ENCODE results near the gene NAXD.
"Not testable (repeated sequence)": the region's sequence is repeated elsewhere in the genome, so short reads cannot be mapped to it uniquely, and the experiment has no call there.

NAXD gene

DNA sequence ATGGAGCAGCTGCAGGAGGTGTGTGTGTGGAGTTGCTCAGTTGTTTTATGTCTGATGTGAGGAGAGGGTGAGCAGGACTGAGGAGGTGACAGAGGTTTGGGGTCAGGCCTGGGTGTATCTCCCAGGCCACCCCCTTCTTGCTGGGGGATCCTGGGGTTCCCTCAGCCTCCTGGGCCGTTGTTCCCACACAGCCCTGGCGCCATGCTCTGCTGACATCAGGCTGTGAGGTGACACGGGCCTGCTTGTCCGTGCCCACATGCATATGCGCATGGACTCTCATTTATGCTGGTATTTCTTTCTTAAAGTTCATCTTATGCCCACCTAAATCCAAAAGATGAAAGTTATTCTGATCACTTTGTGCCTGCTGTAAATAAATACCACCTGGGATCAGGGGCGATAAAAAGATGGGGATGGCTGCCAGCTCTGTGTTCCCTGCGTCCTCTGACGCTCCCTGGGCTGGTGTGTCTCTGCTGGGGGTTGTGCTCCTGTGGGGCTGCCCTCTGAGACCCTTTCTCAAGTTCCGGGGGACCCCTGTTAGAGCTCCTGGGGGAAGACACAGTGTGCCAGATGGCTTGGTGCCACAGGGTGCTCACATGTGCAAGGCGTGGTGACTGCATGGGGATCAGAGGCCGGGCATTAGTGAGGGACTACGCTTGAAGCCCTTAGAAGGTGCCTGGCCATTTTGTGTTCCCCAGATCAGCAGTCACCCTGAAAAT lies 12.6 kb downstream of the NAXD start:
- DNase-seq = no peak

DNA sequence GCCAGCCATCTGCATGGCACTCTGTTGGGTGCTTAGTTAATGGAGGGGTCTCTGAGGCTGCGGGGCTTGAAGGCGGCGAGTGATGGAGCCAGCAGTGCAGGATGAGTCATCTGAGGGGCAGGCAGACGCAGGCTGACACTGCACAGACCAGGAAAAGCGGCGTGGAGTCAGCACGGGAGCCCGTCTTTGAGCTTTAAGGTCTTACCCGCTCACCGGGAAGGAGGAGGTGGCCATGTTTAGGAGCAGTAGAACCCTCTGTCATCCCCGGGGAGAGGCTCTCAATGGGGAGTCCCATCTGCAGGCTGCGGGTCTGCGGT lies 13.1 kb downstream of the NAXD start:
- no peak for DNase-seq

DNA sequence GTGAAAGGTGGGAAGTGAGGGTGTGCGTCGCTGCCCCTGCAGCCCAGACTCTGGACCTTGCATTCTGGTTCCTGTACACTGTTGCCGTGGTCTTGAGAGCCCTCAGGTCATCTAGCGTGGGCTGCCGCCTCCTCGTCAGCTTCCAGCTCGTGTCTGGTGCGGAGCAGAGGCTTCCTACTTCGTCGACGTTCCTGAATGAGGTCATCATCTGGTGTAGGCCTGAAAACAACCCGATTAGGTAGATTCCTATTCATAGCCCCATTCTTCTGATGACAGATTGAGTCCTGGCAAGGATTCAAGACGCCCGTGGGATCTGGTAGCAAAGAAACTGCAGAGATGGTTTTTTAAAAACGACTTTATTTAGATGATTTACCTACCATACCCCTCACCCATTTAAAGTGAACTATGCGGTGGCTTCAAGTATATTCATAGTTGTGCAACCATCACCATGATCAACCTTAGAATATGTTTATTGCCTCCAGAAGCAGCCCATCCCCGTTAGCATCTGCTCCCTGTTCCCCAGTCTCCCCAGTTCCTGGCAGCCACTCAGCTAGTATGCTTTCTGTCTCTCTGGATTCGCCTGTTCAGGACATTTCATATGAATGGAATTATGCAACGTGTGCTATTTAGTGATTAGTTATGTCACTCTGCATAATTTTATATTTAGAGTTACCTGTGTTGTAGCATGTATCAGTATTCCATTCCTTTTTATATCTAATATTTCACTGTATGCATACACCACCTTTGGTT lies 13.8 kb downstream of the NAXD start:
- DNase-seq = peak in 1 of 58 donors; percentile 28

DNA sequence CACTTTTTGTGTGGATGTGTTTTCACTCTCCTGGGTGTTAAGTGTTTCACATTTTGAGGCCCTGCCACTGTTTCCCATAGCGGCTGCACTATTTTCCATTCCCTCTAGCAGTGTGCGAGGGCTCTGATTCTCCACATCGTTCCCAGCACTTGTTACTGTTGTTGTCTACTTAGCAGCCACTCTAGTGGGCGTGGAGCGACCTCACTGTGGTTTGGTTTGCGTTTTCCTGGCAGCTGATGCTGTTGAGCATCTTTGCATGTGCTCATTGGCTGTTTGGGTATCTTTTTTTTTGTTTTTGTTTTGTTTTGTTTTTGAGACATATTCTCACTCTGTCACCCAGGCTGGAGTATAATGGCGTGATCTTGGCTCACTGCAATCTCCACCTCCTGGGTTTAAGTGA lies 14.4 kb downstream of the NAXD start:
- DNase-seq = no peak

DNA sequence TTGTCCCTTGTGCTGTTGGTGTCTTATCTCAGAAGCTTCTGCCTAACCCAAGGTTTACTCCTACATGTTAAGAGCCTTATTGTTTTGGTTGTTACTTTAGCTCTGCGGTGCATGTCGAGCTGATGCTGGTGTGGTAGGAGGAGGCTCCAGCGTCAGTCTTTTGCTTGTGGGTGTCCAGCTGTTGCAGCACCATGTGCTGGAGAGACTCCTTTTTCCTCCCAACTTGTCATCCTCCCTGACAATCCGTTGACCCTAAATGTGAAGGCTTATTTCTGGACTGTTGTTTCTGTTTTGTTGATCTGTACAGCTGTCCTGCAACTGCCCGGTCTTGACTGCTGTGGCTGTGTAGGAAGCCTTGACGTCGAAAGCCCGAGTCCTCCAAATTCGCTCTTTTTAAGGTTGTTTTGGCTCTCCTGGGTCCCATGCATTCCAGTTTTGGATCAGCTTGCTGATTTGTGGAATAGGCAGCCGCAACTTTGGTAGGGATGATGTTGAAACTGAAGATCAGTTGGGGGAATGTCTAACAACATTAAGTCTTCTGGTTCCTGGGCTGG lies 15.3 kb downstream of the NAXD start:
- no peak for DNase-seq

DNA sequence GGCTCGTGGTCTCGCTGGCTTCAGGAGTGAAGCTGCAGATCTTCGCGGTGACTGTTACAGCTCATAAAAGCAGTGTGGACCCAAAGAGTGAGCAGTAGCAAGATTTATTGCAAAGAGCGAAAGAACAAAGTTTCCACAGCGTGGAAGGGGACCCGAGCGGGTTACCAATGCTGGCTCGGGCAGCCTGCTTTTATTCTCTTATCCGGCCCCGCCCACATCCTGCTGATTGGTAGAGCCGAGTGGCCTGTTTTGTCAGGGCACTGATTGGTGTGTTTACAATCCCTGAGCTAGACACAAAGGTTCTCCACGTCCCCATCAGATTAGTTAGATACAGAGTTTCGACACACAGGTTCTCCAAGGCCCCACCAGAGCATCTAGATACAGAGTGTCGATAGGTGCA lies 16.9 kb downstream of the NAXD start:
- not testable (repeated sequence) for DNase-seq

DNA sequence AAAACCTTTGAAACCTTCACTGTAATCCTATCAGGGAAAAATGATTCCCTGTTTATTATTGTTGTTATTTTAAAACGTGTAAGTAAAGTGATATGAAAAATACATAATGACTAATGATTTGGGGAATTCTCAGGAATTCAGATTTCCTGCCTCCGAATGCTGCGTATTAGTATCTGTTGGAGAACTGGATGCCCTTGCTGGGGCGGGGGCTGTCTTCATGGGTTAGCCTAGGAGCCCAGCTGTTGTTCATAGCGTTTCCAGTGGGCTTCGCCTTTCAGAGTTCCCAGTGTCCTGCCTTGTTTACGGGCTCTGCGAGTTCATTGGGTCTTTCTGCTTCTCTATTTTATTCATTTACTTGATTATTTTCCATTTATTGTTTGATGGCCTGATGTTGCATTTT lies 18.4 kb downstream of the NAXD start:
- DNase-seq = no peak

DNA sequence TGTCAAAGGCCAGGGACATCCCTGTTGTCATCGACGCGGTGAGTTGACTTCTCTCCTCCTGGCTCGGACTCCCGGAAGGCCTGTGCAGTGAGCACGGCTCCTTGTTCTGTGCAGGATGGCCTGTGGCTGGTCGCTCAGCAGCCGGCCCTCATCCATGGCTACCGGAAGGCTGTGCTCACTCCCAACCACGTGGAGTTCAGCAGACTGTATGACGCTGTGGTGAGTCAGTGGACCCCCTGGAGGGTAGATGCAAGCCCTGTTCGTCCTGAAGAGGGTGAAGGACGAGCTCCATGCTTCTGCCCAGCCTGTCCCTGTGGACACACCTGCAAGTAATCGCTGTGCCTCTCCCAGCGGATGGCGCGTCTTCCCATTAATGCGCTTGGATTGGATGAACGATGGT lies 19.2 kb downstream of the NAXD start:
- no peak for DNase-seq

DNA sequence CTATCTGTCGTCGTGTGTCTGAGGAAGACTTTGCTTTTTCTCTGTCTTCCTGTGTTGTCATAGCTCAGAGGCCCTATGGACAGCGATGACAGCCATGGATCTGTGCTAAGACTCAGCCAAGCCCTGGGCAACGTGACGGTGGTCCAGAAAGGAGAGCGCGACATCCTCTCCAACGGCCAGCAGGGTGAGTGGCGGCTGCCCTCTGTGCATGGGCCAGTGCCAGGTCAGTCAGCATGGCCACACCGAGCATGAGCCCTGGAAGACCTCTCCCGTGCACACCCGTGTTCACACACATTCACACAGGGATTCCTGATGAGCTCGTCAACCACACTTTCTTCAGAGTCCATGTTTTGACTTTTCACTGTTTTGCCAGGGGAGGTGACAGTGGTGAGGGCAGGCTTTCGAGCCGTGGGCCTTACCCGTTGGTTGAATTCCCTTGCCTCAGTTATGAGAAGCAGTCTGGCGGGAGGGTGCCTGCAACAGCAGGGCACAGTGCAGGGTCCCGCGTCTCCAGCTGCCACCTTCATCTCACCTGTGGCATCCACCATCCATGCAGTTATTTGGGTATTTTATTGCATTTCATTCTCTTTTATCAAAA lies 20.2 kb downstream of the NAXD start:
- no peak for DNase-seq

DNA sequence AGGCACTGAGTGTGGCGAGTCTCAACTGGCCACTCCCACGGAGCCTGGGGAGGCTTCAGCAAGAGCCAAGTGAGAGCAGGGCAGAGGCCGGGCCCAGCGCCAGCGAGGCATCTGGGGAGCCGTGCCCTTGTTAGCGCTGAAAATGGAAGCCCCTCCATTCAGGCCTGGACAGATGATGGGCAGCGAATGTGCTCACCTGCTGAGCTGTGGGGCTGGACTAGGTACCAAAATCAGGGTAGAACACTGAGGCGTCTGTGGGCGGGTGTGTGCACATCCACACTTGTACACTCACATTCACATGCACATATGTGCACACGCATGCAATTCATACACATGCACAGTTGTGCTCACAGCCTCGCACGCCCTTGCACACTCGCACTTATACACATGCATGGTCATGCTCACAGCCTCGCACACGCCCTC lies 20.7 kb downstream of the NAXD start:
- DNase-seq = no peak

DNA sequence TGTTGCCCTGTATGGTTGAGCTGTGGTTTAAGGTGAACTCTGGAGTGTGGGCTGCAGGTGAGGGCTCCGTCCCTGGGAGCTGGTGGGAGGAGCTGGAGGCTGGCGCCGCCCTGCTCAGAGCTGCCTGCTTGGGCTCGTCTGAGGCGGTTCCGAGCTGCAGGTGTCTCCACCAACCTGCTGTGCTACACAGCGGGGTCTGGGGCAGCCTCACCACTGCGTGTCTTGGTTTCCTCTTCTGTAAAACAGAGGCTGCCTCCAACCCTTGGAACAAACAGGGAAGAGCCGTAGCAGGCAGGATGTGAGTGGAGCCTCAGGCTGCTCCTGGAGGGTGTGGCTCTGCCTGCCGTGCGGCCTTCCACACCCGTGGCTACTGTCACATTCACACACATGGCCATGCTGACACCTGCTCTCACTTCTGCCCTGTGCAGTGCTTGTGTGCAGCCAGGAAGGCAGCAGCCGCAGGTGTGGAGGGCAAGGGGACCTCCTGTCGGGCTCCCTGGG lies 21.4 kb downstream of the NAXD start:
- DNase-seq = no peak

DNA sequence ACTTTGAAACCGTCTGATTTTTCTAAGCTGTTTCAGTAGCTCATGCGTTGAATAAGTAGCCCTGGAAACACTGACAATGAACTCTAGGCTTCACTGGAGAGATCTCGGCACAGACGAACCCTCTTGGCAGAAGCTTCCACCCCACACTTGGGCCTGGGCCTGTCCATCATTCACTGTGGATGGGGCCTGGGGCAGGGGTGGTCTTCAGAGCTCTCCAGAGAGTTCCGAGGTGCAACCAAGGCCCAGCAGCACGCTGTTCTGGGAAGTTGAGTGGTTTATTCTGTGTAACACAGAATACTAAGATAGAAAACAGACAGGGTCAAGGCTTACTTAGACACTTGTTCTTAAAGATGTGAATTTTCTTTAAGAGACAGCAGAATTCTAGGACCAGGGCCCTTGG lies 21.9 kb downstream of the NAXD start:
- no peak for DNase-seq

DNA sequence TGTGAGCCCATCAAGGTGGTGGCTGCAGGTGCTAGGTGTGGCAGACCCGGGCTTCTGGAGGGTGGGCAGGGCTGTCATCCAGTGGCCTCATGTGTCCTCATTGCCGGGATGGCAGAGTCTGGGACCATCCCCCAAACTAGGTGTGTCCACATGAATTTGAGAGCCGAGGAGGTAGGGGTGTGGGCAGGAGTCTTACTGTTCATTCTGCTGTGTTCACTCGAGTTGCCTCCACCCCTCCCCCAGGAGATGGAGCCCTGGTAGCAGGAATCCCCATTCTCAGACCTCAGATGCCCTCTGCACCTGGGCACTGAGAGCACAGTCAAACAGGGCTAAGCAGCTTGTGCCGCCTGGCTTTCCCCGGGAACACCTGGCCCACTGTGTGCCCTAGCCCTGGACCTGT lies 22.4 kb downstream of the NAXD start:
- no peak for DNase-seq

DNA sequence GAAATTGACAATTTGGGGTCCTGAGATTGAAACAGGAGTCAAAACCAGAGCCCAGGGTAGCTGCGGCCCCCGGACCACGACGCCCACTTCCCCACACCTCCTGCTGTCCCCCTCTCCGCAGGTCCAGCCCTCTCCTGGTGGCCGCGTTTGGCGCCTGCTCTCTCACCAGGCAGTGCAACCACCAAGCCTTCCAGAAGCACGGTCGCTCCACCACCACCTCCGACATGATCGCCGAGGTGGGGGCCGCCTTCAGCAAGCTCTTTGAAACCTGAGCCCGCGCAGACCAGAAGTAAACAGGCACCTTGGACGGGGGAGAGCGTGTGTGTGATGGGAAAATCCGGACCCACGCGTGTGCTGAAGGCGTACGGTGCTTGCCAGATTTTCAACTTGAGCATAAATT lies 22.9 kb downstream of the NAXD start:
- DNase-seq = no peak

DNA sequence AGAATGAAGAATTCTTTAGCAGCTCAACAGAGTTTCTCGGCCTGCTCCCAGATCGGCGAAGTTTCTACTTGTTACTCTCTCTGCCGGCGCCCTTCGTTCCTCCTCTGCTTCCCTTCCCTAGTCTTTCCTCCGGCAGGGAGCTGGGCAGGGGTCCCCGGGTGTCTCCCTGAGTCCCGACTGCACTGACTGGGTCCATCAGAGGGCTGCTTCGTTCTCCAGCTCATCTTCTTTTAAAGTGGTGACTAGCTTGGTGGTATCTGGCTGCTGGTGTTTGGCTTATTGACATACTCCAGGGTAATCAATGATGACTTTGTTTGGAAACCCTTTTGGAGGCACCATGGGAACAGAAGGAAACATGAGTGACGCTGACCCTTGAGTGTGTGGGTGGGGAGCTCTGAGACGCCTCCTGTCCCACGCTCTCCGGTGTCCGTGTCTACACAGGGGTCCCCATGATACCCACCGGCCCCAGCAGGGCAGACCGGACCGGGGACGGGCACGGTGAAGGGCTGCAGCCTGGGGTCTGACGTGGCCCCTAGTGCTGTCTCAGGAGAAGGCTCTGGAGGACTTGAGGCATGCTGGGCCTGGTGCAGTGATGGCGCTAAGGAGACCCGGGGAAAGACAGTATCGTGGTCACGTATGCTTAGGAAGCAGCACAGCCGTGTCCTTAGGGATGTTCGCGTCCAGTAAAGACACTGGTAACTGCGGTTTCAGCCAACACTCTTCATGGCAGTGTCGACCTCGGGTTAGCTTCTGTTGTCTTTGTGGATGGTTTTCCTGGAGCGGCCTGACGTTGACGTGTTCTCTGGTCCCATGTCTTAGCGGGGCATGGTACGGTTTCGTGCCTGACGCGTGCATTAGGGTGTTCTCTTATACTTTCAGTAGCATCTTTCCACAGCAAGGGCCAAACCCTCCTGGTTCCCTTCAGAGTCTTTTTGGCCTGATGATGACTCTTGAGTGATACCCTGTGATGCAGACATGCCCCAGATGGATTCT lies 23.8 kb downstream of the NAXD start:
- no peak for DNase-seq

DNA sequence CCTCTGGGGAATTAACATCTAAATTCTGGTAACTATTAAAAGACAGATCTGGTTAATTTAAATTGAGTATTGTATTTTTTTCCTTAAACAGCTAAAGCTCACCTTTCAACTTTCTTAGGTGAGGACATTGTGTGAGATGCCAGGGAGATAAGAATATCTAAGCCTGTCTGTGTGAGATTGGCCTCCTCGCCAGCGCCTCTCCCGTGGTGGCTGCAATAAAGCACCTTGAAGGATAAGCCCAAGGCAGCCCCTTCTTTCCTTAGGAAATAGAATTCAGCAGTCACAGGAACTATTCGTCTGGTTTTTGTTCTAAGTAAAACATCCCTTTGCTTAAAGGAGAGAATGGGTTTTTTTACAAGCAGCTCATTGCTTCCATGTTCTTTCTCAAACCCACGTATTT lies 24.6 kb downstream of the NAXD start:
- DNase-seq = no peak

DNA sequence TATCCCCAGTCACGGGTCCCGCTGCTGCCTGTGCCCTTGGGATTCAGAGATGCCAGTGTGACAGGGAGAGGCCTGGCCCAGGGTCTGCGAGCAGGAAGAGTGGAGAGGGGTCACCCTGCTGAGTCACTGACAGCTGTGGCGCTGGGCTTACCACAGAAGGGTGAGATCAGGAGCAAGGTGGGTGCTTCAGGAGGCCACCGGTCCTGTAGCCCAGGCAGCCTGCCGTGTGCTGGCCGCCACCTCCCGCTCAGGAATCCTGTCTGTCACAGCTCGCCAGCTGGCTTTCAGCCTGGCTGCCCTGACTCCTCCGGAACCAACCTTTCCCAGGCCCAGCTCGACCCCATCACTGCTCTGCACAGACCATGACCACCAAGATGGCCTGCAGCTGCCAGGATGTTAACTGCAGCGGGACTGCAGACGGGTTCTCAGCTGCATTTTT lies 25.3 kb downstream of the NAXD start:
- DNase-seq = peak in 1 of 58 donors; percentile 27

DNA sequence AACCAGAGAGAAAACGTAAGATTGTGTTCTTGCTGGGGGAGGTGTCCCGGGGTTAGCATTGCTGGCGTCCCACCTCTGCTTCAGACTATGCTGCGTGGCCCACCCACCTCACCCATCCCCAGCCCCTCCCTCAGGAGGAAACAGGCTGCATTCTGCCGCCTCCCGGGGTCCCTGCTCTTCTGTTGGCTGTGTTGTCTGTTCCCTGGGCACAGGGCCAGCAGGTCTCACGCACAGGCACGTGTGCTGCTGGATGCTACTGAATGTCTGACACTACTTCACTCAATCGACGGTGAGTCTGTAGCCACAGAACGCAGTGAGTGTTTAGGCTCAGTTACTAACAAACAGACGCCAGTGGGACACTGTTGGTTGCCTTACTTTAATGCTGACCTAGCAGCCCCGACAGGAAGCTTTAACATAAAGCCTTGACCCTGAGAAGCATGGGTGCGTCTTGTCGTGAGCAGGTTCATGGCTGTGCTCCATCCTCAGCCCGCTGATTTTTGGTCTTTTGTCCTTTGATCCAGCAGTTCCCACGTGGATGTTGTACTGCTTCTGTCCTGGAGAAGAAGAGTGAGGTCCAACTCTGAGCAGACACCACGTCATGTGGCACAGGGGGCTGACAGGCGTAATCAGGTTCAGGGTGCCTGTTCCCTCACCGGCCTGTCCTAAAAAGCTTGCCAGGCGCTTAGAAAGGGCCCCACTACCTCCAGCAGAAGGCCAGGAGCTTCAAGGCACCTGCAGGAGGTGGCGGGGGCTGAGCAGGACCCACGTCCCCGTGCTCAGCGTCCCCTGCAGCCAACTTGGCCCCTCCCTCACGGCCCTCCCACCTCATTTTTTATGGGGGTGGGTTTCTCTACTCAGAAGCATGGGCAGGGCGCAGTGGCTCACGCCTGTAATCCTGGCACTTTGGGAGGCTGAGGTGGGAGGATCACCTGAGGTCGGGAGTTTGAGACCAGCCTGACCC lies 26.0 kb downstream of the NAXD start:
- no peak for DNase-seq

DNA sequence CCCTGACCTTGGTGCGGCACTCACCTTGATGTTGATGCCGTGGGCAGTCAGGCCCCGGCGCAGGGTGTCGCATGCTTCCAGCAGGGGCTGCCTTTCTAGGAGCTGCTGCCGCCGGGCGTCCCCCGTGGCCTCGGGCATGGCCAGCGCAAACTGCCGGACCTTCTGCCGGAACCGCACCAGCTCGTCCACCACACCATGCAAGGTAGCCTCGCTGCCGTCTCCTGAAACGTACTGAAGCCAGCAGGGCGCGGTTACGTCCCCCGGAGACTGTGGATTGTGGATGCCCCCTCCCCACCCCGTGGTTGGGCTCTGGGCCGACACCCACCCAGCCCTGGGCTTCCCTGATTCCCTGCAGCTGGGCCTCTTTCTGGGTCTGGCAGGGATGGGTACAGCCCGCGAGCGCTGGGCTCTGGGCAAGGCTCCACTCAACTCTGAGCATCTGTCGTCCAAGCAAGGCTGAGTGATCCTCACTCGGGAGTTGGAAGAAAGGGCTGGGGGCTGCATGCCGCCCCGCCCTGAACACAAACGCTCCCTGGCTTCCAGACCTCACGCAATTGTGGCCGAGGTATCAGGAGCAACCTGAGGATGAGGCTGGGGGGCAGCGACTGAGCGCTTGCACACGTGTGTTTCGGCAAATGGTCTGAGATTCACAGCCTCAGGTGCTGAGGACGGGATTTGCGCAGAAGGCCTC lies 27.1 kb downstream of the NAXD start:
- DNase-seq = no peak
